Adipocyte (in vitro differentiated cells): ENCODE measurements around the gene ANKH.
"Not testable (repeated sequence)": the region's sequence is repeated elsewhere in the genome, so short reads cannot be mapped to it uniquely, and the experiment has no call there.

ENCODE experiments used
- DNase-seq: peaks from one replicate; pipeline ENCODE4 v3.0.0-alpha.2; 2015; ENCODE audit warnings: low read depth
- H3K27me3 ChIP-seq: replicated peaks from 2 replicates; pipeline ENCODE4 v1.7.0; 2013; ENCODE audit warnings: mild to moderate bottlenecking, low read length, moderate library complexity; ENCODE audit not compliant: control insufficient read depth, insufficient read depth
- H3K36me3 ChIP-seq: 2 replicates; pipeline ENCODE4 v1.7.0; 2013; ENCODE audit warnings: low read length, mild to moderate bottlenecking, moderate library complexity; ENCODE audit not compliant: control insufficient read depth, insufficient read depth, severe bottlenecking
- H3K4me1 ChIP-seq: 2 replicates; pipeline ENCODE4 v1.7.0; 2013; ENCODE audit warnings: mild to moderate bottlenecking, low read length, moderate library complexity; ENCODE audit not compliant: control insufficient read depth, insufficient read depth
- H3K4me3 ChIP-seq: 2 replicates; pipeline ENCODE4 v1.7.0; 2013; ENCODE audit warnings: mild to moderate bottlenecking, low read length, moderate library complexity
- H3K9ac ChIP-seq: 2 replicates; pipeline ENCODE4 v1.7.0; 2013; ENCODE audit warnings: mild to moderate bottlenecking, low read length, moderate library complexity
- H3K9me3 ChIP-seq: 2 replicates; pipeline ENCODE4 v1.7.0; 2013; ENCODE audit warnings: mild to moderate bottlenecking, low read length, moderate library complexity; ENCODE audit not compliant: control insufficient read depth

The ANKH gene

GRCh38 chr5:14809369-14810155 lies 62.0 kb downstream of the ANKH start:
- DNase-seq, result peak; percentile 81
- Histone ChIP-seq H3K4me1 (peaks cover 20% of the 10 kb centered on the region), H3K4me3 (peak overlapping the region; percentile 65), H3K36me3 (no peaks in the 10 kb centered on the region), H3K9me3 (no peaks in the 10 kb centered on the region), H3K27me3 (no peaks in the 10 kb centered on the region), H3K9ac (peak overlapping the region; percentile 36)

- no peak overlapping the region for H3K9ac ChIP-seq
- DNase-seq, result no peak
- H3K4me1 ChIP-seq, result peaks cover 20% of the 10 kb centered on the region
- H3K27me3 ChIP-seq, result no peaks in the 10 kb centered on the region
- no peak overlapping the region for H3K4me3 ChIP-seq
- H3K9me3 ChIP-seq, result no peaks in the 10 kb centered on the region
- no peaks in the 10 kb centered on the region for H3K36me3 ChIP-seq
These were observed 64.1 kb downstream of the ANKH start for GRCh38 chr5:14807471-14807870.

DNA sequence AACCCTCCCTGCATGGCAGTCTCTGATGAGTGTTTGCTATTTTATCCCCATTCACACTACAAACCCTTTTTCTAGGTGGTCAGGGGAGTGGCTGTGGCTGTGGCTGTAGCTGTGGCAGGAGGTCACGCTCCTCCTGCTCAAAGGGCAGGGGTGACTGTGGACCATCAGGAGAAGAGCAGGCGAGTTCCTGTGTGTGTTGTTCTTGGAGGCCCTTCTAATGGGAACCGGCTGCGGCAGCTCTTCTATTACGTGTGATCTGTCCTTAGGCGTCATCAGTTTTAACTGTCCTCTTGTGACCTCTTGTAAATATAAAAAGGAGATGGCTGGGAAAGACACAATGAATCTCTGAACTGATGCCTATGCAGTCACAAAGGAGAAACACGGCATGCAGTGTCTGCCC lies 65.1 kb downstream of the ANKH start:
- DNase-seq, result no peak
- Histone ChIP-seq H3K27me3 (no peaks in the 10 kb centered on the region), H3K4me1 (peaks cover 20% of the 10 kb centered on the region), H3K9ac (no peak overlapping the region), H3K9me3 (no peaks in the 10 kb centered on the region), H3K4me3 (no peak overlapping the region), H3K36me3 (no peaks in the 10 kb centered on the region)

GRCh38 chr5:14802541-14802940 lies 69.0 kb downstream of the ANKH start:
- H3K36me3 ChIP-seq, result no peaks in the 10 kb centered on the region
- peaks cover 5% of the 10 kb centered on the region for H3K4me1 ChIP-seq
- no peak overlapping the region for H3K4me3 ChIP-seq
- DNase-seq, result no peak
- H3K9me3 ChIP-seq, result no peaks in the 10 kb centered on the region
- H3K9ac ChIP-seq, result no peak overlapping the region
- H3K27me3 ChIP-seq, result no peaks in the 10 kb centered on the region

GRCh38 chr5:14801792-14802191 lies 69.8 kb downstream of the ANKH start:
- Histone ChIP-seq H3K4me3 (no peak overlapping the region), H3K27me3 (no peaks in the 10 kb centered on the region), H3K4me1 (peaks cover 5% of the 10 kb centered on the region), H3K9me3 (no peaks in the 10 kb centered on the region), H3K36me3 (no peaks in the 10 kb centered on the region), H3K9ac (no peak overlapping the region)
- DNase-seq, result no peak

DNA sequence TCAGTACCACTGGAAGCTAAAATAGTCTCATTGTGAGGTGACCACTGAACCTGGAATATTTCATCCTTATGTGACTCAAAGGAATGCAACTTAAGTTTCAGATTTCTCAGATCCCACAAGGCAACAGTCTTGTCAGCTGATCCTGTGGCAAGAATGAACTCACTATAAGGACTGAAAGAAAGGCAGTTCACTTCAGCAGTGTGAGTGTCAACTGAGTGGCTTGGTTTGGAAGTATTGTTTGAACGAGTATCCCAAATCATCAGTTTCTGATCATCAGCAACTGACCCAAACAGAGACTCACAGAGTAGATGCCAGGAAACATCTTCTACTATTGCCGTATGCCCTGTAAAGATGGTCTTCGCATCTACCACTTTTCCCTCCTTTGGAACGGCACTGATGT lies 74.2 kb downstream of the ANKH start:
- not testable (repeated sequence) for H3K27me3 ChIP-seq, DNase-seq, H3K4me1 ChIP-seq, H3K9ac ChIP-seq, H3K9me3 ChIP-seq, H3K36me3 ChIP-seq, H3K4me3 ChIP-seq

- H3K4me1 ChIP-seq, result no peaks in the 10 kb centered on the region
- H3K36me3 ChIP-seq, result no peaks in the 10 kb centered on the region
- no peak overlapping the region for H3K4me3 ChIP-seq
- no peaks in the 10 kb centered on the region for H3K9me3 ChIP-seq
- H3K27me3 ChIP-seq, result no peaks in the 10 kb centered on the region
- H3K9ac ChIP-seq, result no peak overlapping the region
- DNase-seq, result no peak
These were observed 76.9 kb downstream of the ANKH start for GRCh38 chr5:14794583-14795230.

DNA sequence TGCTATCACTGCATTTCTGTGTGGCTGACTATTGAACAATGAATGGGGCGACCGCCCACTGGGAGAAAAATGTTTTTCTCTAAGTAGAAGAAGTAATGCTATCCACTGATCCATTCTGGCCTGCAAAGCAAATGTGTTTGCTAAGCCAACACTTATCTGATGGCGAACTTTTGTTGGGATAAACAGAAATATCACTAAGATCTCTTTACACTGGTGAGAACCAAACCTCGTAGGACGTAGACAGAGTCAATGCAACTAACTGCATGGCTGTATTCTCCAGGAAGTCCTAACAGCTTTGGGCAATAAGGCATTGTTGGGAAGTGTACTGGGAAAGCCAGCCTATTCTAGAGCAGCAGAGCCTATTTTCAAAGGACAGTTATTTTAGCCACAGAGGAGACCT lies 77.7 kb downstream of the ANKH start:
- Histone ChIP-seq H3K9me3 (no peaks in the 10 kb centered on the region), H3K4me3 (no peak overlapping the region), H3K4me1 (no peaks in the 10 kb centered on the region), H3K9ac (no peak overlapping the region), H3K27me3 (no peaks in the 10 kb centered on the region), H3K36me3 (no peaks in the 10 kb centered on the region)
- no peak for DNase-seq

- Histone ChIP-seq H3K4me3 (no peak overlapping the region), H3K9me3 (no peaks in the 10 kb centered on the region), H3K27me3 (no peaks in the 10 kb centered on the region), H3K9ac (no peak overlapping the region), H3K36me3 (no peaks in the 10 kb centered on the region), H3K4me1 (no peaks in the 10 kb centered on the region)
- DNase-seq, result no peak
These were observed 80.7 kb downstream of the ANKH start for GRCh38 chr5:14790911-14791310.

- no peaks in the 10 kb centered on the region for H3K36me3 ChIP-seq
- H3K4me1 ChIP-seq, result no peaks in the 10 kb centered on the region
- DNase-seq, result peak; percentile 27
- H3K9ac ChIP-seq, result no peak overlapping the region
- no peaks in the 10 kb centered on the region for H3K27me3 ChIP-seq
- no peaks in the 10 kb centered on the region for H3K9me3 ChIP-seq
- no peak overlapping the region for H3K4me3 ChIP-seq
These were observed 81.4 kb downstream of the ANKH start for GRCh38 chr5:14790220-14790619.

- no peaks in the 10 kb centered on the region for H3K36me3 ChIP-seq
- H3K9me3 ChIP-seq, result no peaks in the 10 kb centered on the region
- no peak for DNase-seq
- H3K4me1 ChIP-seq, result no peaks in the 10 kb centered on the region
- no peaks in the 10 kb centered on the region for H3K27me3 ChIP-seq
- no peak overlapping the region for H3K9ac ChIP-seq
- H3K4me3 ChIP-seq, result no peak overlapping the region
These were observed 83.6 kb downstream of the ANKH start for GRCh38 chr5:14787801-14788579.
